H1 (cell line): ENCODE data around the gene ITPRIPL2. TPM values are rescaled to one million over a fixed set of nuclear protein-coding genes. Genes with fewer than 3 reads are reported as not detected.

Experiments
- CTCF ChIA-PET: fragments of 300-600 bp; sonication (Branson Sonifier 250); formaldehyde crosslinking; loops from one replicate; lab custom pipeline; 2021; ENCODE audit not compliant: partially characterized antibody; lab: Charles Lee
- POLR2A ChIA-PET: fragments of 300-600 bp; sonication (Branson Sonifier 250); formaldehyde crosslinking; loops from one replicate; lab custom pipeline; 2021; ENCODE audit warnings: inconsistent platforms; ENCODE audit not compliant: partially characterized antibody; lab: Charles Lee
- DNase-seq, 2 experiments: peaks; one replicate each; pipeline versions ENCODE4 v3.0.0 to v3.0.0-alpha.2; 2010 to 2022; ENCODE audit warnings: low spot score in 2 of 2, low read depth in 1 of 2, mixed read lengths in 1 of 2
- FAIRE-seq: peaks from 2 replicates; lab custom pipeline; 2011; peaks lifted over from hg19 to GRCh38; lab: Jason Lieb, UNC
- H2AFZ ChIP-seq: 2 replicates; pipeline ENCODE4 v1.8.1; 2012; ENCODE audit warnings: low read length, inconsistent platforms
- H2AK5ac ChIP-seq: 2 replicates; pipeline ENCODE4 v1.6.1; 2013; ENCODE audit warnings: low read depth, low read length
- H2BK120ac ChIP-seq: replicated peaks from 2 replicates; pipeline ENCODE3; 2013; ENCODE audit warnings: low read depth, low read length, inconsistent platforms
- H2BK12ac ChIP-seq: 2 replicates; pipeline ENCODE4 v1.6.1; 2013; ENCODE audit warnings: low read depth, low read length
- H2BK15ac ChIP-seq: 2 replicates; pipeline ENCODE4 v1.6.1; 2013; ENCODE audit warnings: low read length
- H2BK20ac ChIP-seq: 2 replicates; pipeline ENCODE4 v1.6.1; 2013; ENCODE audit warnings: low read length
- H2BK5ac ChIP-seq: 2 replicates; pipeline ENCODE4 v1.6.1; 2013; ENCODE audit warnings: low read depth, low read length
- H3K14ac ChIP-seq: 2 replicates; pipeline ENCODE4 v1.6.1; 2013; ENCODE audit warnings: inconsistent platforms; ENCODE audit not compliant: insufficient read length
- H3K18ac ChIP-seq: 2 replicates; pipeline ENCODE4 v1.6.1; 2013; ENCODE audit warnings: low read length; ENCODE audit errors: extremely low read depth
- H3K23ac ChIP-seq: 2 replicates; pipeline ENCODE4 v1.6.1; 2013; ENCODE audit warnings: inconsistent platforms; ENCODE audit not compliant: insufficient read length
- H3K23me2 ChIP-seq: 2 replicates; pipeline ENCODE4 v1.6.1; 2013; ENCODE audit warnings: low read depth, low read length
- H3K27ac ChIP-seq: 2 replicates; pipeline ENCODE4 v1.6.1; 2011; ENCODE audit warnings: low read depth, low read length, inconsistent platforms
- H3K27me3 ChIP-seq, 4 experiments: replicated peaks in 1 of 4; 1 replicate in 1 of 4; 2 replicates in 3 of 4; pipeline versions ENCODE4 v1.6.1 to v1.8.1; 2011 to 2013; ENCODE audit warnings: low read length in 3 of 4, mild to moderate bottlenecking in 3 of 4, inconsistent platforms in 2 of 4, mixed read lengths in 2 of 4, moderate library complexity in 1 of 4; ENCODE audit not compliant: control insufficient read depth in 3 of 4, insufficient read depth in 3 of 4; ENCODE audit errors: extremely low read depth in 1 of 4
- H3K36me3 ChIP-seq, 4 experiments: 2 replicates each; pipeline versions ENCODE4 v1.6.1 to v1.8.1; 2011 to 2013; ENCODE audit warnings: mild to moderate bottlenecking in 4 of 4, low read length in 3 of 4, moderate library complexity in 2 of 4, control low read depth in 1 of 4, inconsistent platforms in 1 of 4; ENCODE audit not compliant: insufficient read depth in 4 of 4, control insufficient read depth in 2 of 4
- H3K4ac ChIP-seq: replicated peaks from 2 replicates; pipeline ENCODE3; 2013; ENCODE audit warnings: low read length, low read depth, mixed read lengths, inconsistent platforms; ENCODE audit not compliant: insufficient read length
- H3K4me1 ChIP-seq, 4 experiments: replicated peaks in 1 of 4; 1 replicate in 1 of 4; 2 replicates in 3 of 4; pipeline versions ENCODE4 v1.6.1 to v1.8.1; 2011 to 2013; ENCODE audit warnings: low read length in 3 of 4, inconsistent platforms in 2 of 4, mixed read lengths in 1 of 4; ENCODE audit not compliant: insufficient read depth in 4 of 4, control insufficient read depth in 3 of 4
- H3K4me2 ChIP-seq, 2 experiments: 2 replicates each; pipeline versions ENCODE4 v1.6.1 to v1.8.1; 2011 to 2013; ENCODE audit warnings: low read depth in 2 of 2, low read length in 2 of 2, control low read depth in 1 of 2, inconsistent platforms in 1 of 2, mild to moderate bottlenecking in 1 of 2; ENCODE audit not compliant: insufficient read depth in 1 of 2
- H3K4me3 ChIP-seq, 4 experiments: fragments of 200-600, 300-600 bp in 1 of 4; sonication (generic), shearing (Covaris generic), sonication (Bioruptor Twin) in 1 of 4; 2 replicates each; pipeline versions ENCODE4 v1.5.1 to v1.8.1; 2011 to 2016; ENCODE audit warnings: low read length in 4 of 4, low read depth in 3 of 4, control low read depth in 2 of 4, inconsistent platforms in 2 of 4, mild to moderate bottlenecking in 2 of 4, mixed read lengths in 1 of 4, moderate library complexity in 1 of 4; ENCODE audit not compliant: insufficient read depth in 2 of 4; ENCODE audit errors: extremely low read depth in 1 of 4
- H3K56ac ChIP-seq: replicated peaks from 2 replicates; pipeline ENCODE3; 2013; ENCODE audit warnings: low read depth, mild to moderate bottlenecking, mixed read lengths, low read length, inconsistent platforms; ENCODE audit not compliant: insufficient read length
- H3K79me1 ChIP-seq: 2 replicates; pipeline ENCODE4 v1.6.1; 2013; ENCODE audit warnings: low read depth, low read length, control low read depth
- H3K79me2 ChIP-seq, 2 experiments: 2 replicates each; pipeline versions ENCODE4 v1.6.1 to v1.8.1; 2012 to 2013; ENCODE audit warnings: low read length in 2 of 2, mild to moderate bottlenecking in 2 of 2, inconsistent platforms in 1 of 2; ENCODE audit not compliant: insufficient read depth in 2 of 2, control insufficient read depth in 1 of 2
- H3K9ac ChIP-seq, 4 experiments: replicated peaks in 1 of 4; 1 replicate in 1 of 4; 2 replicates in 3 of 4; pipeline versions ENCODE4 v1.6.1 to v1.8.1; 2011 to 2013; ENCODE audit warnings: low read depth in 3 of 4, low read length in 3 of 4, control low read depth in 2 of 4, mild to moderate bottlenecking in 2 of 4, moderate library complexity in 2 of 4, inconsistent platforms in 1 of 4; ENCODE audit errors: extremely low read depth in 1 of 4
- H3K9me3 ChIP-seq, 2 experiments: 2 replicates each; pipeline versions ENCODE4 v1.6.1 to v1.8.1; 2012 to 2013; ENCODE audit warnings: mild to moderate bottlenecking in 2 of 2, moderate library complexity in 2 of 2, control low read depth in 1 of 2, inconsistent platforms in 1 of 2, low read depth in 1 of 2, low read length in 1 of 2, mixed read lengths in 1 of 2; ENCODE audit not compliant: insufficient read depth in 2 of 2
- H4K20me1 ChIP-seq, 2 experiments: replicated peaks in 1 of 2; 2 replicates each; pipeline versions ENCODE3 to v1.8.1; 2011 to 2013; ENCODE audit warnings: inconsistent platforms in 2 of 2, low read length in 2 of 2, mild to moderate bottlenecking in 1 of 2; ENCODE audit not compliant: insufficient read depth in 2 of 2, control insufficient read depth in 1 of 2
- H4K5ac ChIP-seq: 2 replicates; pipeline ENCODE4 v1.6.1; 2013; ENCODE audit warnings: low read length, low read depth, mixed read lengths, inconsistent platforms; ENCODE audit not compliant: insufficient read length
- H4K8ac ChIP-seq: 2 replicates; pipeline ENCODE4 v1.8.0; 2013; ENCODE audit warnings: mild to moderate bottlenecking, moderate library complexity, low read length, inconsistent platforms; ENCODE audit not compliant: insufficient read depth; ENCODE audit errors: extremely low read depth
- H4K91ac ChIP-seq: replicated peaks from 2 replicates; pipeline ENCODE3; 2013; ENCODE audit warnings: low read length, mixed read lengths, inconsistent platforms; ENCODE audit not compliant: insufficient read length
- CBX5 ChIP-seq: fragments of 300-800, 300-1000 bp; sonication (generic); IDR thresholded peaks from 2 replicates; pipeline ENCODE4 v1.7.1; 2016; ENCODE audit warnings: antibody characterized with exemption, low read length, low read depth
- GABPA ChIP-seq: IDR thresholded peaks from 2 replicates; pipeline ENCODE4 v1.6.1; 2011; ENCODE audit warnings: mild to moderate bottlenecking, low read length, moderate library complexity, borderline replicate concordance; ENCODE audit not compliant: insufficient read depth
- KDM1A ChIP-seq: fragments of 200-600, 300-600 bp; sonication (generic); IDR thresholded peaks from 2 replicates; pipeline ENCODE4 v1.7.1; 2016; ENCODE audit warnings: mild to moderate bottlenecking, low read length, borderline replicate concordance
- RXRA ChIP-seq: IDR thresholded peaks from 2 replicates; pipeline ENCODE4 v1.6.1; 2011; ENCODE audit warnings: low read depth, mild to moderate bottlenecking, low read length, moderate library complexity; ENCODE audit not compliant: insufficient read depth
- SP1 ChIP-seq: IDR thresholded peaks from 2 replicates; pipeline ENCODE4 v1.6.1; 2011; ENCODE audit warnings: low read depth, low read length
- TBP ChIP-seq: IDR thresholded peaks from 2 replicates; pipeline ENCODE4 v1.6.1; 2011; ENCODE audit warnings: low read depth, low read length, improper control_type of control experiment
- YY1 ChIP-seq: IDR thresholded peaks from 2 replicates; pipeline ENCODE4 v1.6.1; 2011; ENCODE audit warnings: low read depth, mild to moderate bottlenecking, low read length
- WGBS, 2 experiments: shearing (Covaris generic) in 1 of 2; methylation state at CpG; one replicate each; pipeline versions ENCODE4 v1.1.6 to v1.1.7; 2013 to 2015; ENCODE audit warnings: low lambda C conversion rate in 2 of 2, mixed read lengths in 2 of 2, inconsistent platforms in 1 of 2, low coverage in 1 of 2, missing lambda C conversion rate in 1 of 2; ENCODE audit not compliant: insufficient replicate concordance in 2 of 2, insufficient coverage in 1 of 2, insufficient read length in 1 of 2; ENCODE audit errors: extremely low coverage in 1 of 2, missing lambda C conversion rate in 1 of 2; 5-methylcytosine and 5-hydroxymethylcytosine counted together
- polyA plus RNA-seq, 7 experiments: library from polyadenylated mRNA; depleted of rRNA in 3 of 7; stranded (reverse) in 5 of 7; unstranded in 2 of 7; fragments of >200 nt in 5 of 7; fragments of 200-250 nt in 2 of 7; gene quantifications; 1 replicate in 5 of 7; 2 replicates in 1 of 7; 4 replicates in 1 of 7; pipeline versions ENCODE4 v1.2.1 to v1.2.3, GENCODE V29; 2011 to 2013; ENCODE audit warnings: missing spikeins in 2 of 7, mixed read lengths in 2 of 7
- total RNA-seq: library from RNA; stranded (reverse); fragmentation: NEBNext Ultra II Directional; extraction: Animal tissue kit (Norgen Biotek cat#: 25700); gene quantifications from 2 replicates; pipeline ENCODE4 v1.2.1, GENCODE V29; 2021

Gene ITPRIPL2
- total and polyA plus RNA-seq, 2 of the 8 experiments (the other 6 are each of a cell fraction or from before 2014, with no cell fraction given) = 1.1 to 3.4 TPM

- Histone ChIP-seq H4K20me1 (no peaks in the 10 kb centered on the region), H2BK15ac (no peak overlapping the region), H2BK120ac (no peak overlapping the region), H3K4ac (no peak overlapping the region), H3K27ac (no peak overlapping the region), H3K4me1 (no peaks in the 10 kb centered on the region), H3K56ac (no peak overlapping the region), H3K23me2 (peaks cover 5% of the 10 kb centered on the region; the same call in 1 of the 2 replicates), H2BK20ac (no peak overlapping the region), H3K4me3 (peak overlapping the region; percentile 87 to 94 (median 90)), H2BK12ac (no peak overlapping the region; the same call in 1 of the 2 replicates), H3K79me2 (peaks cover 0 to 6% of the 10 kb centered on the region in 2 experiments; a peak in 2 of 4 replicates), H4K8ac (peak overlapping the region; percentile 100; the same call in 1 of the 2 replicates), H3K23ac (no peak overlapping the region), H3K14ac (no peak overlapping the region), H3K79me1 (no peaks in the 10 kb centered on the region), H3K36me3 (peaks cover 0 to 3% (median under 1%) of the 10 kb centered on the region in 4 experiments; a peak in 3 of 8 replicates), H3K4me2 (peak overlapping the region; percentile 77 to 97), H3K18ac (no peak overlapping the region; the same call in 1 of the 2 replicates), H3K9ac (peak overlapping the region; percentile 55 to 98 (median 87)), H2BK5ac (peak overlapping the region; percentile 83; the same call in 1 of the 2 replicates), H4K91ac (no peak overlapping the region), H3K27me3 (no peaks in the 10 kb centered on the region), H4K5ac (no peak overlapping the region), H3K9me3 (no peaks in the 10 kb centered on the region), H2AK5ac (no peak overlapping the region), H2AFZ (peak overlapping the region; percentile 37; the same call in 1 of the 2 replicates)
- WGBS, 2 experiments = 66% methylated on average over 11 of the region's 19 CpGs; no CpG with 5 or more reads in 1 of the 2 experiments
- ChIA-PET POLR2A (interaction anchor here (1.4 to 2.1 kb wide), 2 partner anchors 84 to 267 kb away, joined by 4 to 9 read pairs; partner anchors contain the start of genes ARL6IP1 and TMC7), CTCF (interaction anchor here (0.6 to 0.8 kb wide), 2 partner anchors 123 to 308 kb away, joined by 3 read pairs; no protein-coding TSS in a partner anchor)
- DNase-seq = no peak
- TF ChIP-seq TBP (no peak), SP1 (no peak), KDM1A (0 out of 2 replicates have a peak, but pooled peaks have one; percentile 3), YY1 (no peak), GABPA (no peak), CBX5 (no peak), RXRA (no peak)
- FAIRE-seq = no peak
Observed at GRCh38 chr16:19068237-19068815, 45.4 kb upstream of the ITPRIPL2 start.
